WERI-Rb-1 (cell line): Measurements from ENCODE around the gene CD79B.
"Not testable (repeated sequence)": the region's sequence is repeated elsewhere in the genome, so short reads cannot be mapped to it uniquely, and the experiment has no call there.

Experiments used
- DNase-seq: peaks from one replicate; pipeline ENCODE4 v3.0.0-alpha.2; 2020
- H3K27ac ChIP-seq: fragments of 250-450 bp; sonication (Bioruptor Pico); 2 replicates; pipeline ENCODE4 v1.5.1; 2020; ENCODE audit warnings: mild to moderate bottlenecking, moderate library complexity
- H3K27me3 ChIP-seq: fragments of 250-450 bp; sonication (Bioruptor Pico); 2 replicates; pipeline ENCODE4 v1.5.1; 2021; ENCODE audit warnings: mild to moderate bottlenecking, low read depth, moderate library complexity; ENCODE audit not compliant: insufficient read depth, severe bottlenecking
- H3K36me3 ChIP-seq: fragments of 250-450 bp; sonication (Bioruptor Pico); 2 replicates; pipeline ENCODE4 v1.5.1; 2020; ENCODE audit warnings: mild to moderate bottlenecking, moderate library complexity
- H3K4me3 ChIP-seq: 2 replicates; pipeline ENCODE4 v1.5.1; 2011; ENCODE audit warnings: low read depth, mild to moderate bottlenecking, control low read depth, low read length
- H3K9me3 ChIP-seq: fragments of 250-450 bp; sonication (Bioruptor Pico); 2 replicates; pipeline ENCODE4 v1.5.1; 2021; ENCODE audit warnings: mild to moderate bottlenecking, moderate library complexity; ENCODE audit not compliant: severe bottlenecking
- TF ChIP-seq, protein P1 (sequence below): IDR thresholded peaks from 2 replicates; pipeline ENCODE4 v1.5.1; 2011; ENCODE audit warnings: low read depth, mild to moderate bottlenecking, control low read depth, inconsistent platforms, low read length

CD79B gene

DNA sequence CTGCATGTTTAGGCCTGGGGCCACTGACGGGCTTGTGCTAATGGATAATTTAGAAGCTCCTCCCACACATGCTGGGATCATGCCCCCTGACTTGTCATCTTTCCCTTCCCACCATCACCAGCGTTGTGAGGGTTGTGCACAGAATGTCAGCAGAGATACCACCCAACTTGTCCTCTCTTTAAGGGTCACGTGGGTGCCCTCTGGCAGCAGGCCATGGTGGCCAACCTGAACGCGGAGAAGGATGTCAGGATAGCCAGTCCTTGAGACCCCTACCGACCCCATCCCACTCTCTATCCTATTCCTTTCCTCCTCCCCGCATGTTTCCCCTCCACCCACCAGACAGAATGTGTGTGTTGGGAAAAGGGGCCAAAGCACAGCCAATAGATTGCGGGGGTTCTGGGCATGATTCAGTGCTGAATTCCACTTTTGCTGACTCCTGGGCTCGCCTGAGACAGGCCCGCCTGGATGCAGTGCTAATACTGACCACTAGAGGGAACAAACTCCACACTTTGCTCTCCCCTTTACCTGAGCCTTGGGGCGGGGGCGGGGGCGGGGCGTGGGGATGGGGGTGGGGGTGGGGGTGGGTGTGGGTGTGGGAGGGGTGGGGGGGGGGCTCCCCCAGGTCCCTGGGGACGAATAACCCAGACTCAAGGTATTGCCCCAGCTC lies 50.1 kb downstream of the CD79B start, which contains the start of gene GH2:
GH2 (minus strand) TSS at position 10 of the 667 bp plus-strand sequence. CDS start 143 bp downstream, outside the sequence.
- Histone ChIP-seq H3K27ac (no peak within 1 kb of the TSS), H3K36me3 (no peaks in the 10 kb centered on the region), H3K9me3 (no peaks in the 10 kb centered on the region), H3K4me3 (no peak within 1 kb of the TSS), H3K27me3 (no peaks in the 10 kb centered on the region)
- TF ChIP-seq, protein P1, sequence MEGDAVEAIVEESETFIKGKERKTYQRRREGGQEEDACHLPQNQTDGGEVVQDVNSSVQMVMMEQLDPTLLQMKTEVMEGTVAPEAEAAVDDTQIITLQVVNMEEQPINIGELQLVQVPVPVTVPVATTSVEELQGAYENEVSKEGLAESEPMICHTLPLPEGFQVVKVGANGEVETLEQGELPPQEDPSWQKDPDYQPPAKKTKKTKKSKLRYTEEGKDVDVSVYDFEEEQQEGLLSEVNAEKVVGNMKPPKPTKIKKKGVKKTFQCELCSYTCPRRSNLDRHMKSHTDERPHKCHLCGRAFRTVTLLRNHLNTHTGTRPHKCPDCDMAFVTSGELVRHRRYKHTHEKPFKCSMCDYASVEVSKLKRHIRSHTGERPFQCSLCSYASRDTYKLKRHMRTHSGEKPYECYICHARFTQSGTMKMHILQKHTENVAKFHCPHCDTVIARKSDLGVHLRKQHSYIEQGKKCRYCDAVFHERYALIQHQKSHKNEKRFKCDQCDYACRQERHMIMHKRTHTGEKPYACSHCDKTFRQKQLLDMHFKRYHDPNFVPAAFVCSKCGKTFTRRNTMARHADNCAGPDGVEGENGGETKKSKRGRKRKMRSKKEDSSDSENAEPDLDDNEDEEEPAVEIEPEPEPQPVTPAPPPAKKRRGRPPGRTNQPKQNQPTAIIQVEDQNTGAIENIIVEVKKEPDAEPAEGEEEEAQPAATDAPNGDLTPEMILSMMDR, result peak; percentile 85
- DNase-seq, result peak; percentile 83

DNA sequence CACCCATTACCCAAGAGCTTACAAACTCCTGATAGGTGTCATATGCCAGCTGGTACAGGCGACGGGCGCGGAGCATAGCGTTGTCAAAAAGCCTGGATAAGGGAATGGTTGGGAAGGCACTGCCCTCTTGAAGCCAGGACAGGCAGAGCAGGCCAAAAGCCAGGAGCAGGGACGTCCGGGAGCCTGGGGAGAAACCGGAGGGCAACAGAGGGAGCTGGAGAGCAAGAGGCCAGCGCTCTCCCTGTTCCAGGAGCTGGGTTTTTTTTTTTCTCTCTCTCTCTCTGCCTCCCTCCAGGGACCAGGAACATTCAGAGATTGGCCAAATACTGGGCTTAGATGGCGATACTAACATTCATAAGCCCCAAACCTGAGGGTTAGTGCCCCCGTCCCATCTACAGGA lies 50.8 kb downstream of the CD79B start:
- H3K9me3 ChIP-seq, H3K4me3 ChIP-seq, H3K27ac ChIP-seq, H3K27me3 ChIP-seq, H3K36me3 ChIP-seq: not testable (repeated sequence)
- DNase-seq, result peak; percentile 34
- TF ChIP-seq, protein P1, result peak; percentile 39

DNA sequence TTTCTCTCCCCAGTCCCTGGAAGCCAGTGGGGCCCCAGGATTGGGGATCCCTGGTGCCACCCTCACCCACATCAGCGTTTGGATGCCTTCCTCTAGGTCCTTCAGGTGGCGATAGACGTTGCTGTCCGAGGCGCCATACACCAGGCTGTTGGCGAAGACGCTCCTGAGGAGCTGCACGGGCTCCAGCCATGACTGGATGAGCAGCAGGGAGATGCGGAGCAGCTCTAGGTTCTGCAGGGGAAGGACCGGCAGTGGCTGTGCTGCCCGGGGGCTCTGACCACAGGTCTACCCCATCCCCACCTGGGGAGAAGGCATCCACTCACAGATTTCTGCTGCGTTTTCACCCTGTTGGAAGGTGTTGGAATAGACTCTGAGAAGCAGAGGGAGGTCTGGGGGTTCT lies 51.4 kb downstream of the CD79B start:
- Histone ChIP-seq H3K9me3 (no peaks in the 10 kb centered on the region), H3K27me3 (no peaks in the 10 kb centered on the region), H3K36me3 (no peaks in the 10 kb centered on the region), H3K4me3 (no peak overlapping the region), H3K27ac (no peak overlapping the region)
- TF ChIP-seq, protein P1, result no peak
- DNase-seq, result no peak
